Pancreas (tissue), 10 donors: ENCODE data around the gene SERPINA9. TPM values are rescaled to one million over a fixed set of nuclear protein-coding genes. Genes with fewer than 3 reads are reported as not detected.

ENCODE experiments used
- ATAC-seq, 4 donors: fragments of 200-7000 bp; cut with Tn5 transposase; one replicate each; pipeline versions ENCODE4 v1.8.0 to v1.9.1; 2020; ENCODE audit warnings: mild to moderate bottlenecking in 4 of 4, moderate library complexity in 4 of 4
- DNase-seq, 6 donors: peaks; one replicate each; pipeline ENCODE4 v3.0.0-alpha.2; 2020
- FAIRE-seq: peaks from 2 replicates; lab custom pipeline; 2012; peaks lifted over from hg19 to GRCh38; lab: Jason Lieb, UNC
- H3K27ac ChIP-seq, 4 donors: fragments of 200-600 bp; sonication (generic); 1 replicate in 3 of 4; 2 replicates in 1 of 4; pipeline versions ENCODE4 v1.5.0 to v1.8.0; 2020
- H3K27me3 ChIP-seq, 4 donors: fragments of 200-600 bp; one replicate each; pipeline ENCODE4 v1.8.0; 2021
- H3K36me3 ChIP-seq, 3 donors: fragments of 200-600 bp; sonication (generic) in 1 of 3; one replicate each; pipeline versions ENCODE4 v1.5.0 to v1.8.0; 2020 to 2021
- H3K4me1 ChIP-seq, 3 donors: fragments of 200-600 bp; one replicate each; pipeline ENCODE4 v1.8.0; 2021
- H3K4me3 ChIP-seq, 4 donors: fragments of 200-600 bp; sonication (generic) in 2 of 4; one replicate each; pipeline versions ENCODE4 v1.5.0 to v1.8.0; 2020 to 2021
- H3K9me3 ChIP-seq, 4 donors: fragments of 200-600 bp; one replicate each; pipeline ENCODE4 v1.8.0; 2021
- CTCF ChIP-seq, 4 donors: fragments of 200-600 bp; sonication (generic) in 3 of 4; IDR thresholded peaks; one replicate each; pipeline versions ENCODE4 v1.5.0 to v1.8.0; 2021; ENCODE audit warnings: antibody characterized with exemption in 4 of 4
- WGBS, 2 donors: extraction: QIAGEN DNeasy Blood & Tissue Kit; methylation state at CpG; one replicate each; pipeline ENCODE4 v1.1.7; 2013; 5-methylcytosine and 5-hydroxymethylcytosine counted together
- intact Hi-C, 3 donors: fragments of 100-400 bp; cut with DNase I; formaldehyde crosslinking; loops; one replicate each; pipeline versions ENCODE4 v1.11.1 to v1.14.2; 2022
- polyA plus RNA-seq, 2 donors: library from polyadenylated mRNA; stranded (reverse); fragments of 200-250 nt; gene quantifications; one replicate each; pipeline ENCODE4 v1.2.3, GENCODE V29; 2013
- total RNA-seq, 6 donors: library from RNA; stranded (reverse); fragmentation: NEBNext Ultra II Directional in 4 of 6; extraction: Animal tissue kit (Norgen Biotek cat#: 25700) in 4 of 6; gene quantifications; one replicate each; pipeline versions ENCODE4 v1.2.1 to v1.2.4, GENCODE V29; 2021 to 2023
- donor health status: healthy with polysubstance abuse.
- donor health status: DM: no; HTN: no; CAD: no; lungs with moderate emphysema.
- donor health status: DM: no; HTN: no; CAD: no.
- donor health status: control.
- donor health status: control.
- donor health status: Bipolar disorder and iron deficiency.
- donor health status: DM: yes; HTN: yes; CAD: no.
- donor health status: DM: no; HTN: no; CAD: no.
- donor health status: DM: no; HTN: no; CAD: no.
- donor health status: DM: yes; HTN: yes; CAD: no.

SERPINA9 gene
- total and polyA plus RNA-seq, 8 donors = not detected

GRCh38 chr14:94470311-94470710 is 5.7 kb downstream of the SERPINA9 start:
- Histone ChIP-seq H3K4me1 (no peaks in the 10 kb centered on the region), H3K9me3 (no peaks in the 10 kb centered on the region), H3K27me3 (no peaks in the 10 kb centered on the region), H3K36me3 (no peaks in the 10 kb centered on the region), H3K27ac (no peak overlapping the region), H3K4me3 (no peak overlapping the region)
- ATAC-seq (no peak), DNase-seq (no peak), FAIRE-seq (no peak)
- intact Hi-C loops = no loop called here
- TF ChIP-seq CTCF (IDR thresholded peaks at IDR 0.05) = no peak
- 37 to 43% methylated on average over 2 of the region's 2 CpGs for WGBS, 2 donors

- ATAC-seq = no peak
- Histone ChIP-seq H3K36me3 (no peaks in the 10 kb centered on the region), H3K4me1 (no peaks in the 10 kb centered on the region), H3K27me3 (no peaks in the 10 kb centered on the region), H3K27ac (no peak overlapping the region), H3K9me3 (no peaks in the 10 kb centered on the region), H3K4me3 (no peak overlapping the region)
- no peak for TF ChIP-seq CTCF (IDR thresholded peaks at IDR 0.05)
- intact Hi-C loops = no loop called here
- FAIRE-seq = no peak
- no peak for DNase-seq
- WGBS, 2 donors = 75 to 83% methylated on average over 3 of the region's 3 CpGs
These were observed 6.7 kb downstream of the SERPINA9 start for GRCh38 chr14:94469261-94469660.

GRCh38 chr14:94467728-94468520 is 8.1 kb downstream of the SERPINA9 start:
- WGBS, 2 donors = 65 to 87% methylated on average over 4 of the region's 4 CpGs
- Histone ChIP-seq H3K4me1 (no peaks in the 10 kb centered on the region), H3K36me3 (no peaks in the 10 kb centered on the region), H3K27me3 (no peaks in the 10 kb centered on the region), H3K9me3 (no peaks in the 10 kb centered on the region), H3K27ac (no peak overlapping the region), H3K4me3 (no peak overlapping the region)
- no peak for DNase-seq
- no peak for TF ChIP-seq CTCF (IDR thresholded peaks at IDR 0.05)
- no peak for FAIRE-seq
- intact Hi-C loops = no loop called here
- ATAC-seq = no peak

GRCh38 chr14:94466706-94467370 is 9.2 kb downstream of the SERPINA9 start:
- WGBS, 2 donors = 61 to 73% methylated on average over 3 of the region's 3 CpGs
- no peak for DNase-seq
- H3K4me1 ChIP-seq = no peaks in the 10 kb centered on the region
- H3K36me3 ChIP-seq = no peaks in the 10 kb centered on the region
- H3K27ac ChIP-seq = no peak overlapping the region
- no peak for FAIRE-seq
- no peaks in the 10 kb centered on the region for H3K27me3 ChIP-seq
- intact Hi-C loops = no loop called here
- no peak for ATAC-seq
- no peaks in the 10 kb centered on the region for H3K9me3 ChIP-seq
- H3K4me3 ChIP-seq = no peak overlapping the region
- no peak for TF ChIP-seq CTCF (IDR thresholded peaks at IDR 0.05)

- TF ChIP-seq CTCF (IDR thresholded peaks at IDR 0.05) = no peak
- Histone ChIP-seq H3K36me3 (no peaks in the 10 kb centered on the region), H3K4me3 (no peak overlapping the region), H3K27me3 (no peaks in the 10 kb centered on the region), H3K27ac (no peak overlapping the region), H3K4me1 (no peaks in the 10 kb centered on the region), H3K9me3 (no peaks in the 10 kb centered on the region)
- 66 to 87% methylated on average over 5 of the region's 5 CpGs for WGBS, 2 donors
- FAIRE-seq (no peak), DNase-seq (no peak), ATAC-seq (no peak)
- intact Hi-C loops = no loop called here
These were observed 11.0 kb downstream of the SERPINA9 start for GRCh38 chr14:94465042-94465441.
